ENCODE results near the gene NUDCD3. TPM values are rescaled to one million over a fixed set of nuclear protein-coding genes. Genes with fewer than 3 reads are reported as not detected.

NUDCD3 gene
- total RNA-seq (100 to 1,000 TPM in 2 of 5 experiments, 10 to 100 TPM in 3; 79.4 to 117 (median 91.0) TPM), polyA plus RNA-seq (10 to 100 TPM; 51.5 to 55.6 TPM), total RNA-seq (116 reads per million, percentile 87 among the genes with 10 or more reads in this experiment)

- DNase-seq: peak; percentile 63 to 88 (median 84)
- H3K9me3 ChIP-seq (ENCODE audit: control insufficient read depth in 2 of 3, low read length in 3 of 3): no peaks in the 10 kb centered on the region
- peaks cover 0 to 20% (median 12%) of the 10 kb centered on the region in 5 donors for H3K36me3 Mint-ChIP-seq
These were observed at the start of gene NUDCD3 for GRCh38 chr7:44490351-44491200. Gene NUDCD3, minus strand, starts transcription at chr7:44490658. Its CDS starts 58 bp downstream, at chr7:44490600.

GRCh38 chr7:44539669-44540506 lies 49.4 kb upstream of the NUDCD3 start:
- Histone ChIP-seq H3K27me3 (ENCODE audit: control insufficient read depth in 2 of 2, insufficient read depth in 2 of 2, low read length in 2 of 2) (no peaks in the 10 kb centered on the region), H3K4me3 (ENCODE audit: low read length) (no peak overlapping the region), H3K9me3 (ENCODE audit: control insufficient read depth in 2 of 3, low read length in 3 of 3) (no peaks in the 10 kb centered on the region), H3K36me3 (ENCODE audit: control insufficient read depth in 2 of 3, insufficient read depth in 3 of 3, low read length in 3 of 3) (no peaks in the 10 kb centered on the region), H3K27ac (ENCODE audit: low read depth, low read length) (no peak overlapping the region), H3K4me1 (ENCODE audit: control insufficient read depth in 2 of 2, insufficient read depth in 2 of 2, low read length in 2 of 2) (no peaks in the 10 kb centered on the region)
- DNase-seq (no peak), ATAC-seq (no peak)
- Mint-ChIP-seq H3K4me3 (no peak overlapping the region), H3K9me3 (peaks cover 0 to 2% (median 0%) of the 10 kb centered on the region in 11 donors), H3K27me3 (no peaks in the 10 kb centered on the region), H3K36me3 (no peaks in the 10 kb centered on the region), H3K4me1 (peaks cover 0 to 2% (median 0%) of the 10 kb centered on the region in 7 donors), H3K27ac (peak overlapping the region in 1 of 9 donors; percentile 32)
- ChIA-PET CTCF (no interaction called here), POLR2A (no interaction called here)
- intact Hi-C loops (cut with micrococcal nuclease): no loop called here

More at GRCh38 chr7:44490351-44491200, at the start of gene NUDCD3:
- H3K27ac ChIP-seq (ENCODE audit: low read depth, low read length): peak within 1 kb of the TSS; percentile 98
- peak; percentile 84 for ATAC-seq
- Mint-ChIP-seq H3K4me1 (peaks cover 36 to 53% (median 48%) of the 10 kb centered on the region in 7 donors), H3K27ac (peak within 1 kb of the TSS; percentile 90 to 97 (median 93)), H3K4me3 (peak within 1 kb of the TSS; percentile 85 to 96 (median 90)), H3K27me3 (peaks cover 0 to 11% (median 3%) of the 10 kb centered on the region in 5 donors), H3K9me3 (no peaks in the 10 kb centered on the region)
- peaks cover 0 to 3% of the 10 kb centered on the region in 2 donors for H3K27me3 ChIP-seq (ENCODE audit: control insufficient read depth in 2 of 2, insufficient read depth in 2 of 2, low read length in 2 of 2)
- peak within 1 kb of the TSS; percentile 92 for H3K4me3 ChIP-seq (ENCODE audit: low read length)
- H3K4me1 ChIP-seq (ENCODE audit: control insufficient read depth in 2 of 2, insufficient read depth in 2 of 2, low read length in 2 of 2): peaks cover 28 to 30% of the 10 kb centered on the region in 2 donors
- CTCF ChIA-PET: interaction anchor here (0.7 to 1.4 kb wide), 3 partner anchors 75 to 116 kb away, joined by 3 to 4 read pairs (median 4); no protein-coding TSS in a partner anchor
- intact Hi-C loops (cut with micrococcal nuclease): loop anchor here (1.0 to 5.0 kb wide), 24 partner anchors 30 to 1580 kb away; partner anchors contain the start of genes OGDH (in 2 of the 2), POLM (in 2 of the 2), PPIA (in 2 of the 2) and TBRG4 (in 2 of the 2)
- peaks cover 0 to 6% (median 0%) of the 10 kb centered on the region in 3 experiments for H3K36me3 ChIP-seq (ENCODE audit: control insufficient read depth in 2 of 3, insufficient read depth in 3 of 3, low read length in 3 of 3)
- POLR2A ChIA-PET: interaction anchor here (0.7 to 3.2 kb wide), 31 partner anchors 8 to 621 kb away, joined by 3 to 42 read pairs (median 6); partner anchors contain the start of genes DBNL, DDX56, H2AZ2 and MRPS24

- Mint-ChIP-seq H3K27ac (peak overlapping the region in 1 of 9 donors; percentile 51), H3K9me3 (no peaks in the 10 kb centered on the region), H3K36me3 (no peaks in the 10 kb centered on the region), H3K27me3 (no peaks in the 10 kb centered on the region), H3K4me3 (no peak overlapping the region), H3K4me1 (peaks cover 0 to 2% (median 0%) of the 10 kb centered on the region in 7 donors)
- Histone ChIP-seq H3K27me3 (ENCODE audit: control insufficient read depth in 2 of 2, insufficient read depth in 2 of 2, low read length in 2 of 2) (no peaks in the 10 kb centered on the region), H3K4me3 (ENCODE audit: low read length) (no peak overlapping the region), H3K9me3 (ENCODE audit: control insufficient read depth in 2 of 3, low read length in 3 of 3) (no peaks in the 10 kb centered on the region), H3K27ac (ENCODE audit: low read depth, low read length) (no peak overlapping the region), H3K36me3 (ENCODE audit: control insufficient read depth in 2 of 3, insufficient read depth in 3 of 3, low read length in 3 of 3) (no peaks in the 10 kb centered on the region), H3K4me1 (ENCODE audit: control insufficient read depth in 2 of 2, insufficient read depth in 2 of 2, low read length in 2 of 2) (no peaks in the 10 kb centered on the region)
- DNase-seq: no peak
- intact Hi-C loops (cut with micrococcal nuclease): no loop called here
- ChIA-PET CTCF (no interaction called here), POLR2A (no interaction called here)
- ATAC-seq: no peak
These were observed 48.6 kb upstream of the NUDCD3 start for GRCh38 chr7:44538798-44539668.

- Histone ChIP-seq H3K9me3 (ENCODE audit: control insufficient read depth in 2 of 3, low read length in 3 of 3) (no peaks in the 10 kb centered on the region), H3K27me3 (ENCODE audit: control insufficient read depth in 2 of 2, insufficient read depth in 2 of 2, low read length in 2 of 2) (no peaks in the 10 kb centered on the region), H3K36me3 (ENCODE audit: control insufficient read depth in 2 of 3, insufficient read depth in 3 of 3, low read length in 3 of 3) (no peaks in the 10 kb centered on the region), H3K4me1 (ENCODE audit: control insufficient read depth in 2 of 2, insufficient read depth in 2 of 2, low read length in 2 of 2) (no peaks in the 10 kb centered on the region), H3K27ac (ENCODE audit: low read depth, low read length) (no peak overlapping the region), H3K4me3 (ENCODE audit: low read length) (no peak overlapping the region)
- ATAC-seq (no peak), DNase-seq (no peak)
- H3K9me3 Mint-ChIP-seq: no peaks in the 10 kb centered on the region
- no peaks in the 10 kb centered on the region for H3K27me3 Mint-ChIP-seq
- ChIA-PET POLR2A (no interaction called here), CTCF (no interaction called here)
- no peak overlapping the region for H3K4me3 Mint-ChIP-seq
- intact Hi-C loops (cut with micrococcal nuclease): no loop called here
- no peak overlapping the region for H3K27ac Mint-ChIP-seq
- H3K4me1 Mint-ChIP-seq: peaks cover 0 to 2% (median 0%) of the 10 kb centered on the region in 7 donors
- no peaks in the 10 kb centered on the region for H3K36me3 Mint-ChIP-seq
These were observed 47.8 kb upstream of the NUDCD3 start for GRCh38 chr7:44538093-44538797.

GRCh38 chr7:44537442-44537841 lies 47.0 kb upstream of the NUDCD3 start:
- Histone ChIP-seq H3K27ac (ENCODE audit: low read depth, low read length) (no peak overlapping the region), H3K4me1 (ENCODE audit: control insufficient read depth in 2 of 2, insufficient read depth in 2 of 2, low read length in 2 of 2) (no peaks in the 10 kb centered on the region), H3K27me3 (ENCODE audit: control insufficient read depth in 2 of 2, insufficient read depth in 2 of 2, low read length in 2 of 2) (no peaks in the 10 kb centered on the region), H3K4me3 (ENCODE audit: low read length) (no peak overlapping the region), H3K36me3 (ENCODE audit: control insufficient read depth in 2 of 3, insufficient read depth in 3 of 3, low read length in 3 of 3) (no peaks in the 10 kb centered on the region), H3K9me3 (ENCODE audit: control insufficient read depth in 2 of 3, low read length in 3 of 3) (no peaks in the 10 kb centered on the region)
- peaks cover 0 to 2% (median 0%) of the 10 kb centered on the region in 7 donors for H3K4me1 Mint-ChIP-seq
- H3K9me3 Mint-ChIP-seq: no peaks in the 10 kb centered on the region
- CTCF ChIA-PET: interaction anchor here (0.6 kb wide), 1 partner anchor 309 kb away, joined by 4 read pairs; no protein-coding TSS in a partner anchor
- H3K27me3 Mint-ChIP-seq: no peaks in the 10 kb centered on the region
- POLR2A ChIA-PET: no interaction called here
- no peak for ATAC-seq
- intact Hi-C loops (cut with micrococcal nuclease): no loop called here
- no peak overlapping the region for H3K4me3 Mint-ChIP-seq
- H3K27ac Mint-ChIP-seq: no peak overlapping the region
- DNase-seq: no peak
- no peaks in the 10 kb centered on the region for H3K36me3 Mint-ChIP-seq

All from naive thymus-derived CD4-positive, alpha-beta T cell (primary cell).